OCI-LY1 (cell line): ENCODE measurements around the gene CASTOR2.
"Not testable (repeated sequence)": the region's sequence is repeated elsewhere in the genome, so short reads cannot be mapped to it uniquely, and the experiment has no call there.

ENCODE experiments used
- CTCF ChIP-seq: fragments of 200-600 bp; sonication (generic), shearing (Covaris generic); IDR thresholded peaks from 2 replicates; pipeline ENCODE4 v1.5.1; 2017; ENCODE audit warnings: mild to moderate bottlenecking, antibody characterized with exemption, low read length, moderate library complexity, mixed read lengths
- EZH2 ChIP-seq: fragments of 200-600 bp; sonication (generic), shearing (Covaris generic); IDR thresholded peaks from 2 replicates; pipeline ENCODE4 v1.8.0; 2017; ENCODE audit warnings: borderline replicate concordance, mixed run types, mild to moderate bottlenecking, antibody characterized with exemption, low read length, moderate library complexity, mixed read lengths

GRCh38 chr7:74971431-74971830, 6.9 kb downstream of the CASTOR2 start:
- not testable (repeated sequence) for TF ChIP-seq CTCF, EZH2
